Vagina (tissue), 2 donors: ENCODE data around the gene TIMP2. TPM values are rescaled to one million over a fixed set of nuclear protein-coding genes. Genes with fewer than 3 reads are reported as not detected.

Source experiments
- DNase-seq, 2 donors: peaks; one replicate each; pipeline ENCODE4 v3.0.0-alpha.2; 2017; ENCODE audit errors: extremely low spot score in 2 of 2
- H3K27ac ChIP-seq: fragments of 200-600 bp; sonication (generic); one replicate; pipeline ENCODE4 v1.5.1; 2019
- H3K27me3 ChIP-seq: fragments of 200-600 bp; sonication (generic); one replicate; pipeline ENCODE4 v1.5.1; 2019
- H3K36me3 ChIP-seq, 2 donors: fragments of 200-600 bp; sonication (generic); one replicate each; pipeline ENCODE4 v1.5.1; 2017 to 2019
- H3K4me1 ChIP-seq: fragments of 200-600 bp; sonication (generic); one replicate; pipeline ENCODE4 v1.5.1; 2019
- H3K4me3 ChIP-seq, 2 donors: fragments of 200-600 bp; sonication (generic); 1 replicate in 1 of 2; 2 replicates in 1 of 2; pipeline ENCODE4 v1.5.1; 2016 to 2019
- H3K9me3 ChIP-seq: fragments of 200-600 bp; sonication (generic); one replicate; pipeline ENCODE4 v1.5.1; 2019
- CTCF ChIP-seq, 3 experiments: fragments of 450-650 bp in 2 of 3; fragments of 200-600 bp in 1 of 3; sonication (generic) in 1 of 3; IDR thresholded peaks; one replicate each; pipeline ENCODE4 v1.5.1; 2017 to 2019; ENCODE audit warnings: antibody characterized with exemption in 3 of 3, mild to moderate bottlenecking in 2 of 3, moderate library complexity in 2 of 3
- POLR2A ChIP-seq, 2 donors: fragments of 450-650 bp; IDR thresholded peaks; one replicate each; pipeline ENCODE4 v1.6.1; 2017; ENCODE audit warnings: antibody characterized with exemption in 2 of 2, mild to moderate bottlenecking in 2 of 2, moderate library complexity in 2 of 2
- POLR2AphosphoS5 ChIP-seq, 2 donors: sonication (generic); formaldehyde crosslinking; IDR thresholded peaks; one replicate each; pipeline ENCODE4 v1.9.0; 2017; ENCODE audit warnings: antibody characterized with exemption in 2 of 2, mild to moderate bottlenecking in 2 of 2, low read depth in 1 of 2; ENCODE audit not compliant: insufficient read depth in 1 of 2
- intact Hi-C: fragments of 100-400 bp; cut with DNase I; formaldehyde crosslinking; loops from one replicate; pipeline ENCODE4 v1.15.1; 2023
- total RNA-seq: library from RNA; depleted of rRNA; stranded (reverse); fragments of >200 nt; gene quantifications from one replicate; pipeline ENCODE4 v1.2.3, GENCODE V29; 2016

Gene TIMP2
- total RNA-seq, 1 donor from 2014 or later = 181 TPM

GRCh38 chr17:78923660-78924453 is 1.3 kb downstream of the TIMP2 start:
- no peak for DNase-seq
- TF ChIP-seq POLR2A (IDR thresholded peaks at IDR 0.05) (no peak), POLR2AphosphoS5 (IDR thresholded peaks at IDR 0.05; ENCODE audit: insufficient read depth in 1 of 2, low read depth in 1 of 2) (peak in 1 of 2 donors; percentile 59)
- H3K4me3 ChIP-seq = peak overlapping the region; percentile 66 to 81
- H3K36me3 ChIP-seq = no peaks in the 10 kb centered on the region
- H3K27ac ChIP-seq = peak overlapping the region; percentile 99
- no peaks in the 10 kb centered on the region for H3K9me3 ChIP-seq
- no peaks in the 10 kb centered on the region for H3K27me3 ChIP-seq
- intact Hi-C loops = loop anchor here (5.0 to 10.0 kb wide), 2 partner anchors 42 to 51 kb away; partner anchors contain the start of gene LGALS3BP
- peaks cover 65% of the 10 kb centered on the region for H3K4me1 ChIP-seq

- intact Hi-C loops = loop anchor here (5.0 to 10.0 kb wide), 2 partner anchors 41 to 52 kb away; partner anchors contain the start of gene LGALS3BP
- H3K4me3 ChIP-seq = peak overlapping the region; percentile 66 to 81
- TF ChIP-seq POLR2A (IDR thresholded peaks at IDR 0.05) (no peak), CTCF (IDR thresholded peaks at IDR 0.05) (no peak)
Observed at GRCh38 chr17:78922816-78923498, 2.2 kb downstream of the TIMP2 start.

GRCh38 chr17:78921437-78921971 is 3.7 kb downstream of the TIMP2 start:
- H3K4me1 ChIP-seq = peaks cover 85% of the 10 kb centered on the region
- H3K4me3 ChIP-seq = peak overlapping the region; percentile 66 to 81
- H3K27ac ChIP-seq = peak overlapping the region; percentile 99

More at GRCh38 chr17:78922816-78923498, 2.2 kb downstream of the TIMP2 start:
- Histone ChIP-seq H3K9me3 (no peaks in the 10 kb centered on the region), H3K36me3 (no peaks in the 10 kb centered on the region), H3K27me3 (no peaks in the 10 kb centered on the region), H3K4me1 (peaks cover 74% of the 10 kb centered on the region), H3K27ac (peak overlapping the region; percentile 99)
- no peak for DNase-seq

GRCh38 chr17:78920528-78920927 is 4.7 kb downstream of the TIMP2 start:
- Histone ChIP-seq H3K9me3 (no peaks in the 10 kb centered on the region), H3K27me3 (no peaks in the 10 kb centered on the region), H3K4me1 (peaks cover 88% of the 10 kb centered on the region), H3K4me3 (peak overlapping the region; percentile 4 to 25), H3K36me3 (no peaks in the 10 kb centered on the region), H3K27ac (peak overlapping the region; percentile 99)
- TF ChIP-seq CTCF (IDR thresholded peaks at IDR 0.05) = no peak
- TF ChIP-seq POLR2A (IDR thresholded peaks at IDR 0.05) = no peak
- TF ChIP-seq POLR2AphosphoS5 (IDR thresholded peaks at IDR 0.05; ENCODE audit: insufficient read depth in 1 of 2, low read depth in 1 of 2) = no peak
- intact Hi-C loops = loop anchor here (5.0 to 10.0 kb wide), 2 partner anchors 38 to 54 kb away; partner anchors contain the start of gene LGALS3BP
- no peak for DNase-seq

More at GRCh38 chr17:78921437-78921971, 3.7 kb downstream of the TIMP2 start:
- no peak for DNase-seq
- TF ChIP-seq POLR2A (IDR thresholded peaks at IDR 0.05) (no peak), CTCF (IDR thresholded peaks at IDR 0.05) (no peak), POLR2AphosphoS5 (IDR thresholded peaks at IDR 0.05; ENCODE audit: insufficient read depth in 1 of 2, low read depth in 1 of 2) (no peak)
- Histone ChIP-seq H3K9me3 (no peaks in the 10 kb centered on the region), H3K36me3 (no peaks in the 10 kb centered on the region), H3K27me3 (no peaks in the 10 kb centered on the region)
- intact Hi-C loops = loop anchor here (5.0 to 10.0 kb wide), 2 partner anchors 39 to 53 kb away; partner anchors contain the start of gene LGALS3BP

- intact Hi-C loops = loop anchor here (5.0 to 10.0 kb wide), 2 partner anchors 38 to 55 kb away; partner anchors contain the start of gene LGALS3BP
- TF ChIP-seq POLR2AphosphoS5 (IDR thresholded peaks at IDR 0.05; ENCODE audit: insufficient read depth in 1 of 2, low read depth in 1 of 2) (no peak), POLR2A (IDR thresholded peaks at IDR 0.05) (no peak), CTCF (IDR thresholded peaks at IDR 0.05) (no peak)
- Histone ChIP-seq H3K4me3 (peak overlapping the region; percentile 4 to 25), H3K27ac (peak overlapping the region; percentile 99), H3K4me1 (peaks cover 93% of the 10 kb centered on the region), H3K36me3 (no peaks in the 10 kb centered on the region), H3K27me3 (no peaks in the 10 kb centered on the region), H3K9me3 (no peaks in the 10 kb centered on the region)
- no peak for DNase-seq
Observed at GRCh38 chr17:78919861-78920450, 5.2 kb downstream of the TIMP2 start.
